ENCODE results near the gene PIEZO1. TPM values are rescaled to one million over a fixed set of nuclear protein-coding genes. Genes with fewer than 3 reads are reported as not detected.

The PIEZO1 gene
- total and polyA plus RNA-seq, 10 of the 15 experiments (the other 5 are each of a cell fraction or from before 2014, with no cell fraction given): 1.3 to 169 (median 33.4) TPM

DNA sequence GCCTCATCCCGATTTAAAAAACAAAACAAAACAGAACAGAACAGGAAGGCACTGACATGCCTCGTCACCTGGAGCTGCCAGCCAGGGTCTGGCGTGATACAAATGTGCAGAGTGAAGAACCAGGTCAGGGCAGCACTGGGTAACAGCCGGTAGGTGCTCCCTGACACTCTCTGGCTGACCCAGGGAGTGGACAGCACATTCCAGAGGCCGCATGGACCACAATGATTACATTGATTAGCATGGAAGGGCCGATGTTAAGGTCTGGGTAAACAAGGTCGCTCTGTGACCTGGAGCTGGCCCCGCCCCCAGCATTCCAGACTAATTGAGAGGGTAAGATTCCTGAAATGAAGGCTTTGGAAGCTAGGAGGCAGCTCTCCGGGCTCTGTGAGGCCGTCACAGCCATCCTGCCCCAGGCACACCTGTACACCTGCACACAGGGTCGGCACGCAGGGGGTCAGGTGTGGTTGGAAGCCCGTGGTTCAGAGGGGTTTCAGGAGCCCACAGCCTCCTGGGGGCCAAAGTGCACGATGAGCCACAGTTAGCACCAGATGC, 21.4 kb downstream of the PIEZO1 start:
- no peak overlapping the region for H3K4me2 ChIP-seq (ENCODE audit: control insufficient read depth, insufficient read depth)
- ATAC-seq (no peak), FAIRE-seq (no peak), DNase-seq (ENCODE audit: low read depth, low spot score) (no peak)
- peaks cover 27% of the 10 kb centered on the region for H3K79me2 ChIP-seq (ENCODE audit: control insufficient read depth, insufficient read depth, low read length)
- SMC1A ChIA-PET (ENCODE audit: uncharacterized antibody, unreplicated experiment): no interaction called here
- peaks cover 11% of the 10 kb centered on the region for H3K4me1 ChIP-seq (ENCODE audit: control insufficient read depth, insufficient read depth, low read length)
- RAD21 ChIA-PET (ENCODE audit: unreplicated experiment): no interaction called here
- CTCF ChIA-PET: interaction anchor here (0.5 kb wide), 1 partner anchor 374 kb away, joined by 4 read pairs; no protein-coding TSS in a partner anchor
- H3K27ac ChIP-seq (ENCODE audit: control insufficient read depth, insufficient read depth): no peak overlapping the region
- POLR2A ChIA-PET: interaction anchor here (1.0 kb wide), 1 partner anchor 17 kb away, joined by 4 read pairs; no protein-coding TSS in a partner anchor
- in situ Hi-C loops (cut with MboI) (no loop called here), intact Hi-C loops (cut with micrococcal nuclease; ENCODE audit: unreplicated experiment) (no loop called here)
- no peak overlapping the region for H2AFZ ChIP-seq (ENCODE audit: control insufficient read depth, low read depth, low read length)
- peaks cover 3 to 6% of the 10 kb centered on the region in 2 experiments; a peak in 3 of 4 replicates for H3K36me3 ChIP-seq (ENCODE audit: control insufficient read depth in 2 of 2, insufficient read depth in 2 of 2, low read length in 1 of 2)
- H4K20me1 ChIP-seq (ENCODE audit: control insufficient read depth, insufficient read depth): no peaks in the 10 kb centered on the region; the same call in none of the 2 replicates
- no peak overlapping the region for H3K9ac ChIP-seq (ENCODE audit: control insufficient read depth, insufficient read depth, low read length)
- BruUV-seq (replicated peaks): no TSS peak
- H3K27me3 ChIP-seq (replicated peaks in 1 of 2; ENCODE audit: control insufficient read depth in 2 of 2, insufficient read depth in 2 of 2, low read length in 1 of 2): no peaks in the 10 kb centered on the region
- no peaks in the 10 kb centered on the region for H3K9me3 ChIP-seq (replicated peaks; ENCODE audit: control insufficient read depth, insufficient read depth, low read length)
- no peak overlapping the region for H3K4me3 ChIP-seq
- 89% methylated on average over 14 of the region's 14 CpGs for whole genome bisulfite sequencing (ENCODE audit: insufficient coverage, insufficient replicate concordance, low lambda C conversion rate, missing lambda C conversion rate)
- TF ChIP-seq, protein P1, sequence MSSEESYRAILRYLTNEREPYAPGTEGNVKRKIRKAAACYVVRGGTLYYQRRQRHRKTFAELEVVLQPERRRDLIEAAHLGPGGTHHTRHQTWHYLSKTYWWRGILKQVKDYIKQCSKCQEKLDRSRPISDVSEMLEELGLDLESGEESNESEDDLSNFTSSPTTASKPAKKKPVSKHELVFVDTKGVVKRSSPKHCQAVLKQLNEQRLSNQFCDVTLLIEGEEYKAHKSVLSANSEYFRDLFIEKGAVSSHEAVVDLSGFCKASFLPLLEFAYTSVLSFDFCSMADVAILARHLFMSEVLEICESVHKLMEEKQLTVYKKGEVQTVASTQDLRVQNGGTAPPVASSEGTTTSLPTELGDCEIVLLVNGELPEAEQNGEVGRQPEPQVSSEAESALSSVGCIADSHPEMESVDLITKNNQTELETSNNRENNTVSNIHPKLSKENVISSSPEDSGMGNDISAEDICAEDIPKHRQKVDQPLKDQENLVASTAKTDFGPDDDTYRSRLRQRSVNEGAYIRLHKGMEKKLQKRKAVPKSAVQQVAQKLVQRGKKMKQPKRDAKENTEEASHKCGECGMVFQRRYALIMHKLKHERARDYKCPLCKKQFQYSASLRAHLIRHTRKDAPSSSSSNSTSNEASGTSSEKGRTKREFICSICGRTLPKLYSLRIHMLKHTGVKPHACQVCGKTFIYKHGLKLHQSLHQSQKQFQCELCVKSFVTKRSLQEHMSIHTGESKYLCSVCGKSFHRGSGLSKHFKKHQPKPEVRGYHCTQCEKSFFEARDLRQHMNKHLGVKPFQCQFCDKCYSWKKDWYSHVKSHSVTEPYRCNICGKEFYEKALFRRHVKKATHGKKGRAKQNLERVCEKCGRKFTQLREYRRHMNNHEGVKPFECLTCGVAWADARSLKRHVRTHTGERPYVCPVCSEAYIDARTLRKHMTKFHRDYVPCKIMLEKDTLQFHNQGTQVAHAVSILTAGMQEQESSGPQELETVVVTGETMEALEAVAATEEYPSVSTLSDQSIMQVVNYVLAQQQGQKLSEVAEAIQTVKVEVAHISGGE (CRISPR knock-in tag; IDR thresholded peaks at IDR 0.05): no peak
- TF ChIP-seq STAT1 (conservative IDR thresholded peaks at IDR 0.05): no peak
- TF ChIP-seq SREBF1 (IDR thresholded peaks at IDR 0.05; ENCODE audit: low read length): no peak
- no peak for TF ChIP-seq ZNF207 (IDR thresholded peaks at IDR 0.05; ENCODE audit: borderline replicate concordance)
- no peak for TF ChIP-seq IKZF2 (IDR thresholded peaks at IDR 0.05)
- TF ChIP-seq NRF1 (conservative IDR thresholded peaks at IDR 0.05; ENCODE audit: low read depth, low read length): no peak
- TF ChIP-seq, protein P2, sequence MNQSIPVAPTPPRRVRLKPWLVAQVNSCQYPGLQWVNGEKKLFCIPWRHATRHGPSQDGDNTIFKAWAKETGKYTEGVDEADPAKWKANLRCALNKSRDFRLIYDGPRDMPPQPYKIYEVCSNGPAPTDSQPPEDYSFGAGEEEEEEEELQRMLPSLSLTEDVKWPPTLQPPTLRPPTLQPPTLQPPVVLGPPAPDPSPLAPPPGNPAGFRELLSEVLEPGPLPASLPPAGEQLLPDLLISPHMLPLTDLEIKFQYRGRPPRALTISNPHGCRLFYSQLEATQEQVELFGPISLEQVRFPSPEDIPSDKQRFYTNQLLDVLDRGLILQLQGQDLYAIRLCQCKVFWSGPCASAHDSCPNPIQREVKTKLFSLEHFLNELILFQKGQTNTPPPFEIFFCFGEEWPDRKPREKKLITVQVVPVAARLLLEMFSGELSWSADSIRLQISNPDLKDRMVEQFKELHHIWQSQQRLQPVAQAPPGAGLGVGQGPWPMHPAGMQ (IDR thresholded peaks at IDR 0.05; ENCODE audit: borderline replicate concordance): no peak
- no peak for TF ChIP-seq ZNF384 (IDR thresholded peaks at IDR 0.05; ENCODE audit: borderline replicate concordance, low read depth, low read length)
- TF ChIP-seq RAD21 (IDR thresholded peaks at IDR 0.05; ENCODE audit: insufficient read depth, low read depth, low read length): no peak
- TF ChIP-seq, protein P3, sequence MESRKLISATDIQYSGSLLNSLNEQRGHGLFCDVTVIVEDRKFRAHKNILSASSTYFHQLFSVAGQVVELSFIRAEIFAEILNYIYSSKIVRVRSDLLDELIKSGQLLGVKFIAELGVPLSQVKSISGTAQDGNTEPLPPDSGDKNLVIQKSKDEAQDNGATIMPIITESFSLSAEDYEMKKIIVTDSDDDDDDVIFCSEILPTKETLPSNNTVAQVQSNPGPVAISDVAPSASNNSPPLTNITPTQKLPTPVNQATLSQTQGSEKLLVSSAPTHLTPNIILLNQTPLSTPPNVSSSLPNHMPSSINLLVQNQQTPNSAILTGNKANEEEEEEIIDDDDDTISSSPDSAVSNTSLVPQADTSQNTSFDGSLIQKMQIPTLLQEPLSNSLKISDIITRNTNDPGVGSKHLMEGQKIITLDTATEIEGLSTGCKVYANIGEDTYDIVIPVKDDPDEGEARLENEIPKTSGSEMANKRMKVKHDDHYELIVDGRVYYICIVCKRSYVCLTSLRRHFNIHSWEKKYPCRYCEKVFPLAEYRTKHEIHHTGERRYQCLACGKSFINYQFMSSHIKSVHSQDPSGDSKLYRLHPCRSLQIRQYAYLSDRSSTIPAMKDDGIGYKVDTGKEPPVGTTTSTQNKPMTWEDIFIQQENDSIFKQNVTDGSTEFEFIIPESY (IDR thresholded peaks at IDR 0.05): no peak
- no peak for TF ChIP-seq PAX5 (IDR thresholded peaks at IDR 0.05; ENCODE audit: borderline replicate concordance, low read depth, low read length)
- no peak for TF ChIP-seq MEF2B (IDR thresholded peaks at IDR 0.05; ENCODE audit: partially characterized antibody, poor library complexity, severe bottlenecking)
- no peak for TF ChIP-seq CHD4 (IDR thresholded peaks at IDR 0.05)

Data from GM12878 (cell line).